IPS DF 19.7 (cell line): Measurements from ENCODE around the gene CEACAM21.

ENCODE experiments used
- DNase-seq: peaks from one replicate; pipeline ENCODE4 v3.0.0-alpha.2; 2013; ENCODE audit warnings: low read depth, low spot score

The CEACAM21 gene

GRCh38 chr19:41617941-41618730 lies 42.2 kb downstream of the CEACAM21 start:
- DNase-seq = no peak

- DNase-seq = no peak
Observed at GRCh38 chr19:41619018-41619556, 43.1 kb downstream of the CEACAM21 start.

GRCh38 chr19:41620171-41620570 lies 44.2 kb downstream of the CEACAM21 start:
- no peak for DNase-seq

DNA sequence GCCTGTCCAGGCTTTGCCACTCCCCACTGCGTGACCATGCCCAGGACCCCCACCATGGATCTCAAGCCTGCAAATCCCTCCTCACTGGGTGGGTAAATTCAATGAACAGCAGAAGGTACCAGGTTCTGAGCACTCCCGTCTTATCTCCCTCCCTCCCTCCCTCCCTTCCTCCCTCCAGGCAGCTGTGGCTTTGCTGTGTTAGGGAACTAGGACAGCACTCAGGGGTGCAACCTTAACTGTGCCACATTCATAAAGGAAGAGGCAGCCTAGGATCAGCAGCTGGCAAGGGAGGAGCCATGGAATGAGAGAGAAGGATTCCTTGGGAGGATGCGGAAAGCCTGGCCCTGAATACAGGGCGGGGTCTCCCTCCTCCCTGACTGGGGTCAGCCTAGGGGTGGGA lies 45.3 kb downstream of the CEACAM21 start:
- no peak for DNase-seq

DNA sequence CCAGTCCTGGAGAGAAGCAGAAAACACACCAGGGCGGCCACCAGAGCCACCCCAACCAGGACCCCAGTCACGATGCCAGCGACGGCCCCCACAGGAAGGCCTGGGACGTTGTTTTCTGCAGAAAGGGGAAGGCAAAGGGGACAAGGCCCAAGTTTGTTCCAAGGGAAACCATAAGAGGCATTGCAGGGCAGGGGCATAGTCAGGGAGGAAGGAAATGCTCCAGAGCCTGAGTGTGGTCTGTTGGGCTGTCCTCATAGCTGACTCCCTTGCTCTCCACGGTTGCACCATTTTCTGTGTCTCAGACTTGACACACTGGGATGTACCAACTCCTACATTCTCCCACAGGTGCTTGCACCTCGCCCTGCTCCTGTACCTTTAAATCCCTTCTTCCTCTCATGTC lies 45.7 kb downstream of the CEACAM21 start:
- DNase-seq = no peak

DNA sequence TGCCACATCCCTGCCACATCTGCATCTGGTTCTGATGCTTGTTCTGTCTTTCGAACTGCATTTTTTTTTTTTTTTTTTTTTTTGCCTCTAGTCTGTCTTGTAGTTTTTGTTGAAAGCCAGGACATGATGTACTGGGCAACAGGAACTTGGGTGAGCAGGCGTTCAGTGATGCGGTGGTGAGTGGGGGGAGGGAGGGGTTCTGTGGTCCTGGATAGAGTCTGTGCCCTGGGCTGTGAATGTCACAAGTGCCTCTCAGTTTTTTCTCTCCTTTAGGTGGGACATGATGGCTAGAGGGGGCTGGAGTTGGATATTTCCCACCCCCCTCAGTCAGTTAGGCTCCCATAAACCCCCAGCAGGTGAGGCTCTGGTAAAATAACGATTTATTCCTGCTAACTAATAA lies 47.4 kb downstream of the CEACAM21 start:
- no peak for DNase-seq

GRCh38 chr19:41624515-41624914 lies 48.5 kb downstream of the CEACAM21 start:
- DNase-seq = no peak

DNA sequence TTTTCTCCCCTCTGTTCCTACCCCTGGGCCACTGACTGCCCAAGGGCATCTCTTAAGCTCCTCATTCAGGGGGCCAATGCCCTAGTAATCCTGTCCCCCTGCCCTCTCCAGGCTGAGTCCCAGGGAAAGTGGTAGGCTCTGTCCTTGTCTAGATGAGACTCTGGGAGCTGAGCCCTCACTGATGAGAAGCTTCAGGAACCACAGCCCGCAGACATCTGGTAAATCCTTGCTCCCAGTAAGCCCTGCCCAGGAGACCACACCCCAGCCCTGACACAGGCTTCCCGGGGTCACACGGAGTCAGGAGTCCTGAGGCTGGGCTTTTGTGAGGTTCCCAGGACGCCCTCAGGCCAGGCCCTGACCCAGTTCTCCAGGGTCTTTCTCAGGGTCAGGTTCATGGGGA lies 49.0 kb downstream of the CEACAM21 start:
- no peak for DNase-seq

DNA sequence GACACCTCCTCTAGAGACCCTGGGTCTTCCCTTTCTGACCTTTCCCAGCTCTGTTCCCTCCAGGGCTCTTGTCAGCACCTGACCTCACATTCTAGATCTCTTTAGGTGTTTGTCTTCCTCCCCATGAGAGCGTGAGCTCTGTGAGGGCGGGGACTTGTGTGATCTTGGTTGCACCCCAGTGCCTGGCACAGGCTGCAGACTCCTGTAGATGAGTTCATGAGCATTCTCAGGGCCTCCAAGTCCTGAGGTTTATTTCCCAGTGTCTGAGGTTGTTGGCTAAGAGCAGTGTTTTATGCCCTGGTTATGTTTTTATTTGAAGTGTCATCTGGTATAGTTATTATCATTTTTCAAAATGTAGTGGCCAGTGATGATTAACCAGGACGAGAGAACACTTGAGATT lies 50.3 kb downstream of the CEACAM21 start:
- DNase-seq = no peak

DNA sequence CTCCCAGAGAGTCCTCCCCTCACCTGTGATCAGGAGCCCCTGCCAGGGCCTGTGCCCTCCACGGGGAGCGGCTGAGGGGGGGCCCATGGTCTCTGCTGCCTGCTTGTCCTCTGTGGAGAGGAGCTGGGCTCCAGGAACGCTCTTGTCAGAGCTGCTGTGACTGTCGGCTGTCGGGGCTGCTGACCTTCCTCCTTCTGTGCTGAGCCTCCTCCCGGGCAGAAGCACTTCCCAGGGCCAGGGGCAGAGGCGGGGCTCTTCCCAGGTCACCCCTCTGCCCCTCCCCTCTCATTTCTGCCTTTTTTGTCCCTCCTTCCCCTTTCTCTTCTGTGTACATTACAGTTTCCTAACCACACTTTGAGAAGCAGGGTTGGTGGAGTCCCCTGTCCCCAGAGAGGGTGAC lies 50.9 kb downstream of the CEACAM21 start, which contains the start of gene CEACAM4:
Gene CEACAM4 (minus strand): TSS at position 198 of the 400 bp plus-strand sequence. CDS start 111 bp downstream, at position 87.
- no peak for DNase-seq

DNA sequence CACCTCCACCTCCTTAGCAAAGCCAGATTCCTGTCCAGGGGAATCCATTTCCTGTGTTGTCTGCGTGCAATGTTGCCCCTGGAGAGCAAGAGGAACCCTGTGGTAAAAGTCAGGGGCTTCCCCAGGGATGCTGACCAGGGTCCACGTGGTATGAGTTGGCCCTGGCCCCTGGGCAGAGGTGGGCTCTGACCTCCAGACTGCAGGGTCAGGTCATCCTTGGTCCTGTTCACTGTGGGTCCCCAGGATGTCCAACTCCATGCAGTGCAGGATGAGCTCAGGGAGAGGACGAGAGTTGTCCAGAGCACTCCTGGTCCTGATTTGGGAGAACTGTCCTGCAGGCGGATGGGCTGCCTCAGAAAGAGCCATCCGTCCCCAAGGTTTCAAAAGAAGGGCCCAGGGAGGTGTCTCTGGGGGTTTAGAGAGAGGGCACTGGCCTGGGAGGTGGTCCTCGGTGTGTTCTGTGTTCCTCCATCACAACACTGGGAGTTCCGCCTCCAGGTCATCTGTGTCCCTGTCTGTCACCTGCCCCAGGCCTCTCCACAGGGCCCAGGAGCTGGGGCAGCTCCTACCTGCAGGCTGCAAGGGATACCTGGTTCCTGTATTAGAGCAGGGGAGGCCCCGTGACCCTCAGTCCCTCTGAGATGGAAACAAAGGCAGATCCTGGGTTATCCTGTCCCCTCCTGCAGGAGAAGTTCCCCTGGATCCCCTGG lies 52.2 kb downstream of the CEACAM21 start:
- DNase-seq = no peak
